Lower leg skin (tissue), 3 donors: ENCODE data around the gene RPS27L.

Experiments
- POLR2A ChIP-seq, 2 donors: fragments of 450-650 bp; IDR thresholded peaks; one replicate each; pipeline ENCODE4 v1.6.1; 2016 to 2017; ENCODE audit warnings: antibody characterized with exemption in 2 of 2, mild to moderate bottlenecking in 1 of 2, moderate library complexity in 1 of 2
- TF ChIP-seq, protein P1 (sequence below), 3 donors: fragments of 450-650 bp; IDR thresholded peaks; one replicate each; pipeline ENCODE4 v1.5.1; 2016; ENCODE audit warnings: antibody characterized with exemption in 3 of 3, mild to moderate bottlenecking in 3 of 3, moderate library complexity in 2 of 3

DNA sequence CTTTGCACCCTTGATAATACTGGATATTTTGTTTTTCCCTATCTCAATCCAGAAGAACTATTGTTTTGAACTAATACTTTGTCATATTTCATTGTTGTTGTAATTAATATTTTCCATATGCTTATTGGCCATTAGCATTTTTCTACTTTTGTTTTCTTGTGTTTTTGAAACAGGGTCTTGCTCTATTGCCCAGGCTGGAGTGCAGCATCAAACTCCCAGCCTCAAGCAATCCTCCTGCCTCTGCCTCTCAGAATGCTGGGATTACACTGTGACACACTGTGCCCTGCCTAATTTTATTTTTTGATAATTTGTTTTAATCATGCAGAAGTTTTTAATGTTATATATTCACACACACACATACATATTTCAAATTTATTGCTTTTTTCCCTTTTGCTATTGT is 3.4 kb upstream of the RPS27L start:
- TF ChIP-seq, protein P1, sequence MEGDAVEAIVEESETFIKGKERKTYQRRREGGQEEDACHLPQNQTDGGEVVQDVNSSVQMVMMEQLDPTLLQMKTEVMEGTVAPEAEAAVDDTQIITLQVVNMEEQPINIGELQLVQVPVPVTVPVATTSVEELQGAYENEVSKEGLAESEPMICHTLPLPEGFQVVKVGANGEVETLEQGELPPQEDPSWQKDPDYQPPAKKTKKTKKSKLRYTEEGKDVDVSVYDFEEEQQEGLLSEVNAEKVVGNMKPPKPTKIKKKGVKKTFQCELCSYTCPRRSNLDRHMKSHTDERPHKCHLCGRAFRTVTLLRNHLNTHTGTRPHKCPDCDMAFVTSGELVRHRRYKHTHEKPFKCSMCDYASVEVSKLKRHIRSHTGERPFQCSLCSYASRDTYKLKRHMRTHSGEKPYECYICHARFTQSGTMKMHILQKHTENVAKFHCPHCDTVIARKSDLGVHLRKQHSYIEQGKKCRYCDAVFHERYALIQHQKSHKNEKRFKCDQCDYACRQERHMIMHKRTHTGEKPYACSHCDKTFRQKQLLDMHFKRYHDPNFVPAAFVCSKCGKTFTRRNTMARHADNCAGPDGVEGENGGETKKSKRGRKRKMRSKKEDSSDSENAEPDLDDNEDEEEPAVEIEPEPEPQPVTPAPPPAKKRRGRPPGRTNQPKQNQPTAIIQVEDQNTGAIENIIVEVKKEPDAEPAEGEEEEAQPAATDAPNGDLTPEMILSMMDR (IDR thresholded peaks at IDR 0.05): no peak
- no peak for TF ChIP-seq POLR2A (IDR thresholded peaks at IDR 0.05)
